Middle frontal gyrus (tissue), 1 donor: Measurements from ENCODE around the gene RAD9A.
A peak's percentile ranks its signal among the peaks of the same experiment; 100 is the strongest.
"Not testable (repeated sequence)": the region's sequence is repeated elsewhere in the genome, so short reads cannot be mapped to it uniquely, and the experiment has no call there.

Experiments used
- DNase-seq: peaks from one replicate; pipeline ENCODE4 v3.0.0-alpha.2; 2015; ENCODE audit warnings: low spot score; ENCODE audit errors: extremely low spot score

RAD9A gene

GRCh38 chr11:67422891-67423290 is 31.1 kb downstream of the RAD9A start:
- DNase-seq, result no peak

GRCh38 chr11:67423466-67423865 is 31.7 kb downstream of the RAD9A start:
- DNase-seq, result no peak

GRCh38 chr11:67423891-67424613 is 32.3 kb downstream of the RAD9A start:
- DNase-seq, result no peak

GRCh38 chr11:67427364-67427859 is 35.6 kb downstream of the RAD9A start:
- not testable (repeated sequence) for DNase-seq

- peak; percentile 92 for DNase-seq
Measured at GRCh38 chr11:67428052-67429001, 36.5 kb downstream of the RAD9A start, which contains the start of gene RPS6KB2. TSS of gene RPS6KB2 (plus strand) at chr11:67428494. CDS start at chr11:67428546, 52 bp downstream.

GRCh38 chr11:67429038-67429668 is 37.4 kb downstream of the RAD9A start:
- DNase-seq, result no peak

GRCh38 chr11:67429722-67430121 is 37.9 kb downstream of the RAD9A start:
- DNase-seq, result no peak

GRCh38 chr11:67431346-67432249 is 39.8 kb downstream of the RAD9A start:
- no peak for DNase-seq

- DNase-seq, result no peak
Measured at GRCh38 chr11:67432655-67433349, 41.0 kb downstream of the RAD9A start.

GRCh38 chr11:67433536-67434394 is 42.0 kb downstream of the RAD9A start:
- DNase-seq, result no peak

GRCh38 chr11:67434395-67434881 is 42.7 kb downstream of the RAD9A start:
- no peak for DNase-seq

- no peak for DNase-seq
Measured at GRCh38 chr11:67435031-67435726, 43.4 kb downstream of the RAD9A start.

GRCh38 chr11:67435727-67436458 is 44.1 kb downstream of the RAD9A start:
- DNase-seq, result no peak

- no peak for DNase-seq
Measured at GRCh38 chr11:67436459-67437081, 44.8 kb downstream of the RAD9A start.

- DNase-seq, result no peak
Measured at GRCh38 chr11:67437082-67437808, 45.5 kb downstream of the RAD9A start, which contains the start of gene PTPRCAP. TSS of gene PTPRCAP (minus strand) at chr11:67437682. CDS start at chr11:67437619, 63 bp downstream.

GRCh38 chr11:67437809-67438157 is 46.0 kb downstream of the RAD9A start:
- no peak for DNase-seq
